GM11168 (cell line): ENCODE data around the gene KRT17.
"Not testable (repeated sequence)": the region's sequence is repeated elsewhere in the genome, so short reads cannot be mapped to it uniquely, and the experiment has no call there.

Source experiments
- in situ Hi-C: fragments of 300-500 bp; cut with MboI; formaldehyde crosslinking; loops from one replicate; pipeline ENCODE4 v1.12.0; 2022; ENCODE audit warnings: low sequenced_read_pairs; ENCODE audit not compliant: unreplicated experiment

KRT17 gene

DNA sequence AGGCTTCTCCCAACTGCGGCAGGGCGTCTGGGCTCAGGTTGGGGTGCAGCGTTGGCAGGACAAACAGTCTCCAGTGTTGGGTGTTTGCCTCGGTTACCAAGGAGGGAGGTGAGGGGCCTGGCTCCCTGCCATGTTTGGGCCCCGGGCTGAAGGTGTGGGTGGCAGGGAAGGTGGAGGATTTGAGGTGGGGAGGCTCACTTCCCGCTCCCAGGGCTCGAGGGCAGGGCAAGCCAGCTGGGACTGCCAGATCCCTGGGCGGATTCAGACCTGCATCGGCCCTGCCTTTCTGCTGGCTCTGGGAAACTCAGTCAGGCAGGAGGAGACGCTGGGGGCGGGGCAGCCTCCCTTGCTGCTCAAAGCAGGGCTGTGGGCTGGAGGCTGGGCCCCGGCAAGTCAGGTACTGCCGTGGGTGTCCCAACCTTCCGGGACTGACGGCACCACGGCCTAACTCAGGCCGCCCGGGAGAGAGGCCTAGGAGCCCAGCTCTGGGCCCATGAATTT, 31.3 kb upstream of the KRT17 start:
- in situ Hi-C loops: loop anchor here (25.0 kb wide), 2 partner anchors 743 to 1043 kb away; no protein-coding TSS in a partner anchor

DNA sequence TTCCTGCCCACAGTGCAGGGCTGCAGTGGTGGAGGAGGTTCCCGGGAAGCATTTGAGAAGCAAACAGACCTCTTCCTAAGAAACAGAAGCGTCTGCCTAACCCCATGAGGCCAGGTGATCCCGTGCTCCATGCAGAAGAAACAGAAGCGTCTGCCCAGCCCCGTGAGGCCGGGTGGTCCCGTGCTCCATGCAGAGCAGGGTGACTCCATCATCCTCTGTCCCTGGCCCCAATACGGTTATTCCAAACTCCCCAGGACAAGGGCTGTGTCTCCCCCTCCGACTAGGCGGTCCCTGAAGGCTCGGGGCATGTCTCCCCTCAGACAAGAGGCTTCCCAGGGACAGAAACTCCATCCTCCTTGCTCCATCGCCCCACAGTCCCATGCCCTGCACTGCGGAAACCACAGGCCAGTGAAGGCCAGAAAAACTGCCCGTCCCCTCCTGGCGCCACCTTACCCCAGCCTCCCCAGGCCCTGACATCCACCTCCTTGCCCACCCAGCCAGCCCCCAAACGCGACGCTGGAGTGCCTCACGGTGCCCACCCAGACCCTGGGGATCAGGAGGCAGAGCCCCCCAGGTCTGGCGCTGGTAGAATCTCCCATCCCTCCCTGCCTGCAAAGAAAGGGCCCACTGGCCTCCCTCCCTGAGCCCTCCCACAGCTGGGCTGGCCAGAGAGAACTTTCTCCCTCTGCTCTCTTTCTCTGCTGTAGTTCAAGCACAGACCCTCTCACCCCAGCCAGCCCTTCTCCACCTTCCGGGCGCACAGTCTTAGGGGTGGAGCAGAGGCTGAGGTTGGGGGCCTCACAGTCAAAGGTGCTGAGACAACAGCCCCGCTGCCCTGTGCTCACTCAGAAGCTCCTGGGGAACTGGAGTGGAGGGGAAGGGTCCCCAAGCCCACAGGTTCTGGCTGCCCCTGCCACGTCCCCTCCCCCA, 30.6 kb upstream of the KRT17 start:
- in situ Hi-C loops: loop anchor here (25.0 kb wide), 2 partner anchors 743 to 1043 kb away; no protein-coding TSS in a partner anchor

DNA sequence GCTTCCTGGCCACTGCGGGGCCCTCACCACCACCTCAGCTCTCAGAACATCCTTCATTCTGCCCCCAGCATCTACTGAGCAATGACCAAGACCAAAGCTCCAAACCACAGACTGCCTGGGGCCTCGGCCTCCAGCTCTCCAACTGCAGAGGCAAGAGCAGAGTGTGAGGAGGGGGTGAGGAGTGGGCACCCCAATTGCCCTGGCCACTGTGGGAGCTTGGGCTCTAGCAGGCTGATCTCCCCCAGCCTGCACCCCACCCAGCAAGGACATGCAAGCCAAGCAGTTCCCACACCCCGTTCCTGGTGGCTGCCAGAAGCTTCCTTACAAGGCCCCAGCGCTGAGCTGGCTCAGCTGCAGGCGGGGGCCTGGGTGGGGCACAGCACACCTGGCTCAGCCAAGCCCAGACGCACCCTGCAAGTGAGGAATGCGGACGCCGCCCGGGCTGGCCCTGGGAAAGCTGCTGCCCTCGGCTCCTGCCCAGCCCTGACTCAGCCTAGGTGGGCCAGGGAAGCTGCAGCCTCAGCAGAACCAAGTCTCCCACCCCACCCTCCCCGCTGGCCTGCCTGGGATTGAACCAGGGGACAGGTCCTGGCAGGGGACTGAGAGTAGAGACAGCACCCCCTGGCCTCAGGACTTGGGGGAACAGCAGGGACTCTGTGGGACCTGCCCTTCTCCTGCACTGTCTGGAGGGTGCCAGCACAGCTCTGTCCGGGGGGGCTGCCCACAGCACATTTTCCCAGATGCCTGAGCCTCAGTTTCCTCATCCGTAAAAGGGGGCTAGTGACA, 29.7 kb upstream of the KRT17 start:
- in situ Hi-C loops: loop anchor here (25.0 kb wide), 2 partner anchors 742 to 1042 kb away; no protein-coding TSS in a partner anchor

DNA sequence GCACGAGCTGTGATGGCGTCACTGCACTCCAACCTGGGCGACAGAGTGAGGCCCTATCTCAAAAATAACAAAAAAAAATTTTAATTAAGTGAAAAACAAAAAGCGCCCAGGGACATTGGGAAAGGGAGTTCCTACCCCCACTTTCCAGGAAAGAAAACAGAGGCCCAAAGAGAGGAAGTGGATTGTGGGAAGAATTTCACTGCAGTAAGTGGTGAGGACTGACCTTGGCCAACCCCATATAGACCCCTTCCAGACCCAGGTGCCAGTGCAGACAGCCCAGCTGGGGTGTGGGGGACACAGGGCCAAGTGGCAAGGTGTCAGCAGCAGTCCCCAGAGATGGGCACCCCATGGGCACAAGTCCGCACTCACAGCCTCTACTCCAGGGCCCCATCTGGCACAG, 29.0 kb upstream of the KRT17 start:
- in situ Hi-C loops: loop anchor here (25.0 kb wide), 2 partner anchors 741 to 1041 kb away; no protein-coding TSS in a partner anchor

DNA sequence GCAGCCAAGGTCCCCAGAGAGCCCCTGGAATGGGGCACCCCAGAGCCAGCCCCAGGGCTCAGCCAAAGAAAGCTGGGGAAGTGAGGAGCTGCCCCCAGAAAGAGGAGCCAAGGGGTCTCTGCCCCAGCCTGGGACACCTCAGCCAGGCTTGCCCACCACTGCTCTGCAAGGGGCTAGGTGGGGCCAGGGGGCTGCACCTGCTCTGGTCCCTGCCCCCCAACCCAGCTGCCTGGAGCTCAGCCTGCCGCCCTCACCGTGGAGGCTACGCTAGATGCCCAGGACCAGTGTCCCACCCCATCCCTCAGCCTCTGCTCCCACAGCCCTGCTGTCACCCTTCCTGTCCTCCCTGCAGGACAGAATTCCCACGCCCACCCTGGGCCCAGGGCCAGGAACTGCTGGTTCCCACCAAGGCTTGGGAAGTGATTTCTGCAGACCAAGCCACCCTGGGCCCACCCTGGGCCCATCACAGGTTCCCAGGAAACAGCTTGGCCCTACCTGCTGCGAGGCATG, 28.1 kb upstream of the KRT17 start:
- in situ Hi-C loops: loop anchor here (25.0 kb wide), 2 partner anchors 740 to 1040 kb away; no protein-coding TSS in a partner anchor

DNA sequence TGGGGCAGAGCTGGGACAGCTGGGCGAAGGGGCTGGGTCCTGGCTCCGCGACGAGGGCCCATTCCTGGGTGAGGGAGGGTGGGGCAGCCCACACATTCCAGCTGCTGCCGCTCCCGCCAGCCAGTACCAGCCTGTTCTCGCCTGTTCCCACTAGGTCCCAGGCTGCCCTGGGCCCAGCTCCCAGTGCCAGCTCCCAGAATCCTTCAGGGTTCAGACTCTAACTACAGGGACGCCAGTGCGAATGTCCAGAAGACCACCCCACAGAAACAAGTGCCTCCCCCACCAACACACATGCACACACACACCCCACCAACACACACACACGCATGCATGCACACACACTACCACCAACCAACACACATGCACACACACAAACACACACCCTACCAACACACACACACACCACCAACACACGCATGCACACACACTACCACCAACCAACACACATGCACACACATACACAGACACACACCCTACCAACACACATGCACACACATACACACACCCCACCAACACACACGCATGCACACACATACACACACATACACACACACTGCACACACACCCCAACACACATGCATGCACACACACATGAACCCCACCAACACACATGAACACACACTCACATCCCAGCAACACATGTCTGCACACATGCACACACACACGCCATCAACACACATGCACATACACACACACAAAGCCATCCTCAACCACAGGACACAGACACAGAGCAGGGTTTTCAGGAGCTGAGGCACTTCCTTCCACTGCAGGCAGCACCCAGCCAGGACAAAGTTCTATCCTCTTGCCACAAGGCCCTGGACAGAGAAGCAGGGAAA, 27.5 kb upstream of the KRT17 start:
- in situ Hi-C loops: loop anchor here (25.0 kb wide), 2 partner anchors 740 to 1040 kb away; no protein-coding TSS in a partner anchor

DNA sequence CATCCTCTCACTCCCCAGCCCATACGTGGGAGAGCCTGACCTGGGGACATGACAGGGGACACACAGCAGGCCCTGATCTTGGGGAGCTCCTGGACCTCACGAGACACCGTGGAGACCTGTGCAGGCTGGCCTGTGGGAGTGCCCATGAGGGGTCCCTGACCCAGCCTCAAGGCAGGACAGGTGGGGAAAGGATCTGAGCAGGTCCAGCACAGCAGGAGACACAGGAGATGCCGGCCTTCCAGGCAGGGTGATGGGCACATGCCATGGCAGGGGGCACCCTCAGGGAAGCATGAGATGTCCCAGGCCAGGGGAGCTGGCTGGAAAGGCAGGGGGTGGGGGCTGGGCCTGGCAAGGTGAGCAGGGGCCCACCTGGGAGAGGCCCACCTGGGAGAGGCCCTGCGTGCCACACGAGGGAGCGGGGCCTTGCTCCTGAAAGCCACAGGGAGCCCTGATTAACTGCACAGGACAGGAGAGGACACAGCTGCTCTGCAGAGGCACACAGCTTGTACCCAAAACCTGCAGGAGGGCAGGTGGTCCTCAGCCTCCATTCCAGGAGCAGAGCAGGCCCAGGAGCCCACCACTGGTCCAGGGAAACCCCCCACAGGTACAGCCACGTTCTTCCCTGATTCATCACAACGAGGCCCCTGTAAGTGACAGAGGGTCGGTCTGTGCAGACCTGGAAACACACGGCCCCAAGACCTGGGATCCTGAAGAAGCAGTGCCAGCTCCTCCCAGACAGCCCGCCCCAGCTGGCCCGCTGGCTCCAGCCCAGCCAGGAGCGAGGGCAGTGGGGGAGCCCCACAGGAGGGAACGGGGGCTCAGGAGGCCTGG, 26.6 kb upstream of the KRT17 start:
- in situ Hi-C loops: loop anchor here (25.0 kb wide), 2 partner anchors 739 to 1039 kb away; no protein-coding TSS in a partner anchor

DNA sequence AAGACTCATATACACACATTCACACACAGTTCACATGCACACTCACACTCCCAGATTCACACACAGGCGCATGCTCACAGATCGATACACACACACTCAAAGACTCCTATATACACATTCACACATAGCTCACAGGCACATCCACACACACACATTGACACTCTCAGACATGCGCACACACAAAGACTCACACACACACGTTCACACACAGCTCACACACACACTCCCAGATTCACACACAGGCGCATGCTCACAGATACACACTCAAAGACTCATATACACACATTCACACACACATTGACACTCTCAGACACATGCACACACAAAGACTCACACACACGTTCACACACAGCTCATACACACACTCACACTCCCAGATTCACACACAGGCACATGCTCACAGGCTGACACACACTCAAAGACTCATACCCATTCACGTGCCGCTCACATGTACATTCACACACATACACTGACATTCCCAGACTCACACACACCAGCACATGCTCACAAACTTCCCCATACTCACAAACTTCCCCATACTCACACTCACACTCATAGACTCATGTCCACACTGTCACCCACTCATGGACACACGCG, 25.6 kb upstream of the KRT17 start:
- in situ Hi-C loops: loop anchor here (25.0 kb wide), 2 partner anchors 738 to 1038 kb away; no protein-coding TSS in a partner anchor

DNA sequence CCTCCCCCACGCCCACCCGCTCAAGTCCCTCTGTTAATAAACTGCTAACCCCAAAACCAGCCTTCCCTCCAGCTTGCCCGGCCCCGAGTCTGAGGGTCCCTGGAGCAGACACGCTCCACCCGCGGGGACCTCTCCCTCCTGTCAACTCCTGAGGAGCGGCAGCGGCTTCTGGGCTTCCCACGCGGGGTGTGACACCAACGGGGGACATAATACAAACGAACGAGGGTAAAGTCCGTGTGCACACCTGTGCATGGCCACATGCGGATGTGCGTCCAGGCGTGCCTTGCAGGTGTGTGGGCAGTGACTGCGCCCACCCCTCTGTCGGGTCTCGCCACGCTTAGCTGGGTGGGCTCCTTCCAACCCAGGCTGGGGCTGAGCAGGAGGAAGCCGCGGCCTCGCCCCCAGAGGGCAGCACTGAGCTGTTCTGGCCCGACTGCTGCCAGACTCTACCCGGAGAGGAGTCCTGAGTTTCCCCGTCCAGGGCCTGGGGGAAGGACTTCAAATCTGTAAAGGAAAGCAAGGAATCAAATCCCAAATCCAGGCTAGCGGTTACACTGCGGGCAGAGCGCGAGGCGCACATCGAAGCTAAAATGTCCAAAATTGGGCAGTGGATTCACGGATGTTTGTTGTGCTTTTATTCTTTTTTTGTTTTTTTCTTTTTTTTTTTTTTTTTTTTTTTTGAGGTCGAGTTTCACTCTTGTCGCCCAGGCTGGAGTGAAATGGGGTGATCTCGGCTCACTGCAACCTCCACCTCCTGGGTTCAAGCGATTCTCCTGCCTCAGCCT, 24.2 kb upstream of the KRT17 start:
- in situ Hi-C loops: no loop called here

DNA sequence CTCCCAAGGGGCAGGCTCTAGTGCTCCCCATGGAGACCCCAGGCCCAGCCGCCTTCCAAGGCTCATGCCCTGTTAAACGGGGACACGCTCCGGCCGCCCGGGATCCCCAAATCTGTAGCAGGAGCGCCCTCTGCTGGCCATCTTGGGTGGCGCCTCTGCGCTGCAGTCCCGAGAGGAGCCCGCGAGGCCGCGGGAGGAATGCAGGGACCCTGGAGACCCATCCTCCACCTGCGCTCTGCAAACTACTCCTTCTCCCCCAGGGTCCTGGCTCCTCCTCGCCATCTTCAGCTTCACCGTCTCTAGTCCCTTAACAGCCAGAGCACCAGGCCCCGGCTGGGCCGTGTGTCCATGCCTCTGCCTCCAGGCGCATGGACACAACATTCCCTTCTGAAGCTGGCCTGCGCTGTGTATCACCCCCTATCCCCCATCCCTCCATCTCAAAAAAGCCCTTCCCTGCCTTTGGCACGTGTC, 23.6 kb upstream of the KRT17 start:
- in situ Hi-C loops: no loop called here

DNA sequence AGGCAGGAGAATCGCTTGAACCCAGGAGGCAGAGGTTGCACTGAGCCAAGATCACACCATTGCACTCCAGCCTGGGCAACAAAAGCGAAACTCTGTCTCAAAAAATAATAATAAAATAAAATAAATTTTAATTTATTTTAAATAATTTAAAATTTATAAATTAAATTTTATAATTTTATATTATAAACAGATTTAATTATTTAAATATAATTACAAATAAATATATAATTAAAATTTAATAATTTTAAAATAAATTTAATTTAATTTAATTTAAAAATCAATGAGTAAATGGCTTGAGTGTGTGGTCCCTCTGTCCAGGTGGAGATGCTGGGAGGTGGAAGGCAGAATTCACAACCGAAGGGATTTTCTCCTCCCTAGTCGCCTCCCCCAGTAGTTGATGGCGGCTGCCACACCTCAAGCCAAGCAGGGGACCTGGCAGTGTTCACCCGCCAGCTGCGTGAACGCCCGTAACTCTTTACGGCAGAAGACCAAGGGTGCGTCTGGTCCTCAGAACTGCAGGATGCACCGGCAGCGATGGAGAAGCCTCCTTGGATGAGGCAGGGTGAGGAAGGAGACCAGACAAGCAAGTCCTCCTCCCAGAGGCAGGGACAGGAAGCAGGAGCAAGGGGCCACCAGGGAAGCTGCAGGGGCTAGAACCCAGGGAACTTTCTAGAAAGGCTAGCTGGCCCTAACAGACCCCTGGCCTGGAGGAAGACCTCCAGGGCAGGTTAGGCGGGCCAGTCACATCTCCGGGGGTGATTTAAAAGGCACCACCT, 22.9 kb upstream of the KRT17 start:
- in situ Hi-C loops: no loop called here

DNA sequence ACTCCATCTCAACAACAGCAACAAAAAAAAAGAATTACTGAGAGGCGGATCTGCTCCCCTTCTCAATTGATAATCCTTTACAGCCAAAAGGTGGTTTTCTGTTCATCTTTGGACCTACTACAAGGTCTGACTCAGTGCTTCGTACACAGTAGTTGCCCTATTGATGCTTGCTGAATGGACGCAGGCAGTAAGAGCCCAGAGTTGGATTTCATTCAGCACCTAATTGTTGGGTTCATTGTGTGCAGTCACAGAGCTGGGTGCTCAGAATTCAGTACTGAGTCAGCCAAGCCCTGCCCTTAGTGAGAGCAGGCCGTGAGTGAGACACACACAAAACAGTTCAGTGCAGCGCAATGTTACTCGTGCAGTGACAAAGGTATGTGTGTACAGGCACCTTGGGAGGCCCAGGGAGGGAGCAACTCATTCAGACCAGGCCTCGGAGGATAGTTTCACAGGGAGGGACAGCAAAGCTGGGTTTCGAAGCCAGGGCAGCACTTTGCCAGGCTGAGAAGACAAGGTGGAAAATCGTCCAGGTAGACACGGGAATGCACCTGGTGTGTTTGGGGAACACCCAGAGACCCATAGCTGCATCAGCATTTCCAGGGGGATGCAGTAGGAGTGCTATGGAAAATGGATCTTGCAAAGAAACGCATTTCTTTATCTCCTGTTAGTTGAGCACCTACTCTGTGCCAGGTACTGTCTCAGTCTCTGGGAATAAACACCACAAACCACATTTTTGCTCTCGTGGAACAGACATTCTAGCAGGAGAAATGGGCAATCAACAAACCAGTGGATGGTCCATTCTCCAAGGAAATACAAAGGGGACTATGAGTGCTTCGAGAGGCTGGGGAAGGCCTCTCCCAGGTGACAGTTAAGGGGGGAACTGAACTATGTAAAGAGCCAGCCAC, 18.1 kb upstream of the KRT17 start:
- in situ Hi-C loops: no loop called here

DNA sequence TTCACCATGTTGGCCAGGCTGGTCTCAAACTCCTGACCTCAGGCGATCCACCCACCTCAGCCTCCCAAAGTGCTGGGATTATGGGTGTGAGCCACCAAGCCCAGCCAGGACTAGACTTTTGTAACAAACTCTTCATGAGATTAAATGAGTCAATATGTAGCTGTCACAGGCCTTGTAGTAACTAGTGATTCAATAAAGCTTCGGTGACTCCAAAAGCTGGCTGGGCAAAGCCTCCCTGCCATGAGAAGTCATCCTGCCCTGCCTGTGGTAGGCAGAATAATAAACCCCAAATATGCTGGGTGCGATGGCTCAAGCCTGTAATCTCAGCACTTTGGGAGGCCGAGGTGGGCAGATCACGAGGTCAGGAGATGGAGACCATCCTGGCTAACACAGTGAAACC, 16.2 kb upstream of the KRT17 start:
- in situ Hi-C loops: not testable (repeated sequence)

DNA sequence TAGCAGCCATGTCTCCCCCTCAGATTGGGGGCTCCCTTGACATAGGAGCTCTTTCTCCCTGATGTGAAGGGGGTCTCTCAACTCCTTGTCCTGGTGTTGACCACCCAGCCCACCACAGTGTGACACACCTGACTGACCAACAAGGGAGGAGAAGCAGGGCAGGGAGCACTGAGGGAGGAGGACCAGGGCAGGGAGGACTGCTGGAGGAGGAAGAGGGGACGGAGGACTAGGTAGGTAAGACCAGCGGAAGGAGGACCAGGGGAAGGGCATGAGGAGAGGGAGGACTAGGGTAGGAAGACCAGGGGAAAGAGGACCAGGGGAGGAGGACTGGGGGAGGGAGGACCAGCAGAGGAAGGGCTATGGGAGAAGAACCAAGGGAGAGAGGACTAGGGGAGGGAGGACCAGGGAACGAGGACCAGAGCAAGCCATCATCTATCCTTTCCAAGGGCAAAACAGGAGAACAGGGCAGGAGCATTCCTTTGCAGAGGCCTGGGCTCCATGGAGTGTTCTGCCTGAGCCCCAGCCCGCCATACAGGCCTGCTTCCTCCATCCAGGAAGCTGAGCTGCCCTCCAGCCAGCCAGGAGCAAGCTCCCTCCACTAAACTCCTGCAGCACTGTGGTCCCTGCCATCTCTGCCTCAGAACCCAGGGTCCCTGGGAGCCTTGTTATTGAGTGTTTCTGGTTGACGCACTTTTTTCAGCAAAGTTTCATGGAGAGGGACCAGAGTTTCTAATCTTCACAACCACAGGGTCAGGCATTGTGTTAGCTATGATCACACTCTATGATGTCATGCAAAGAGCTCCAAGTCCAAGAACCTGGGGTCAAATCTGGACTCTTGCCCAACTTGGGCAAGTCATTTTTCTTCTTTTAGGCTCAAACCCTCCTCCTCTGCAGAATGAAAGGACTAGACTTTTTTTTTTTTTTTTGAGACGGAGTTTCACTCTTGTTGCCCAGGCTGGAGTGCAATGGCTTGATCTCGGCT, 15.4 kb upstream of the KRT17 start:
- in situ Hi-C loops: no loop called here
